Measurements from ENCODE around the gene EIF1.

EIF1 gene

GRCh38 chr17:41657936-41658335 lies 30.7 kb upstream of the EIF1 start:
- H3K4me3 ChIP-seq (ENCODE audit: low read depth, low read length), result no peak overlapping the region
- no peak for DNase-seq (ENCODE audit: low read depth)
- no peak for TF ChIP-seq CTCF (IDR thresholded peaks at IDR 0.05; ENCODE audit: control insufficient read depth, extremely low read depth, insufficient read depth)

DNA sequence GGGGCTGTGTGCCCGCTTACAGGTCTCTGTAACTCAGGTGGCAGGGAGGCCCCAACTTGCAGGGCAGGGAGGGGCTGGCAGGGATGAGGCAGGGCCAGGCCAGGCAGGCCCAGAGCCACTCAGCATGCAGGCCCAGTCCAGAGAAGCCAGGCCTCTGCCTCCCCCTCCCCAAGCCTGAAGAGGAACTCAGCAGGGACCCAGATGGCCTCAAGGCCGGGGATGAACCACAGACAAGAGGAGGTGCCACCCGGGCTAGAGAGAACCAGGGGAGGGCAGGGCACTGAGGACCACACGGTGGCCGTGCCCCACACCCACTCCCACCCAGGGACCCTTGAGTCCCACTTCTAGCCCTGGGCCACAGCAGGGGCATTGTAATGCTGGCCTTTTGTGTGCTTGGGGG lies 29.8 kb upstream of the EIF1 start:
- no peak overlapping the region for H3K4me3 ChIP-seq (ENCODE audit: low read depth, low read length)
- DNase-seq (ENCODE audit: low read depth), result no peak
- no peak for TF ChIP-seq CTCF (IDR thresholded peaks at IDR 0.05; ENCODE audit: control insufficient read depth, extremely low read depth, insufficient read depth)

GRCh38 chr17:41659427-41660212 lies 29.1 kb upstream of the EIF1 start:
- no peak overlapping the region for H3K4me3 ChIP-seq (ENCODE audit: low read depth, low read length)
- DNase-seq (ENCODE audit: low read depth), result no peak
- TF ChIP-seq CTCF (IDR thresholded peaks at IDR 0.05; ENCODE audit: control insufficient read depth, extremely low read depth, insufficient read depth), result no peak

GRCh38 chr17:41660221-41660711 lies 28.4 kb upstream of the EIF1 start:
- DNase-seq (ENCODE audit: low read depth), result no peak
- H3K4me3 ChIP-seq (ENCODE audit: low read depth, low read length), result no peak overlapping the region
- no peak for TF ChIP-seq CTCF (IDR thresholded peaks at IDR 0.05; ENCODE audit: control insufficient read depth, extremely low read depth, insufficient read depth)

DNA sequence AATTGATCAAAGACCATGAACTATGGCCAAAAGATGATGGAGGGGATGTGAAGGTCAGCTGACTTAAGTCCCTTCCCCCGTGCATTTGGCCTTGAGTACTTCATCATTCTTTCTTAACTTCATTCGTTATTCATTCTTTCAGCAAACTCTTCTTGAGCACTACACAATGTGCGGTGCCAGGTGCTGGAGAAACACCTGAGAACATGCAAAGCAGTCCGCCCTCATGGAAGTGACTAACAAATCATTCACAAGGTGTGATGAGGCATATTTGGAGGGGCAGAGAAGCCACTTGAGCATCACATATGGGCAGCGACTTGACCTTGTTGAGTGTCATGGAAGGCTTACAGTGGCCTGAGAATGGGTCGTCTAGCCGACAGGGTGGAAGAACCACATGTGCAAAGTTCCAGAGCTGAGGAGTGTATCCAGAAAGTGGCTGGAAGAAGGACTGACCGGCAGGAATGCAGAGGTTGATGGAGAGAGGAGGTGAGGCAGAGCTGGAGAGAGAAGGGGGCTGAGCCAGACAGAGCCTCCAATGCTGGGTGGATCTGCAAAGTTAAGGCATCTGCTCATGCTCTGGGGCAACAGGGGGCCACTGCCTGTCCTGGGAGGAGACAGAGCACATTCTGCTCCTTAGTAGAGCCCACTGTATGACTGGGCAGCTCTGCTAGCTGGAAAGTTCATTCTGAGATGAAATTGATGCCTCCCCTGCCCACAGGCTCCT lies 25.1 kb upstream of the EIF1 start:
- TF ChIP-seq CTCF (IDR thresholded peaks at IDR 0.05; ENCODE audit: control insufficient read depth, extremely low read depth, insufficient read depth), result no peak
- DNase-seq (ENCODE audit: low read depth), result no peak
- H3K4me3 ChIP-seq (ENCODE audit: low read depth, low read length), result no peak overlapping the region

- no peak for TF ChIP-seq CTCF (IDR thresholded peaks at IDR 0.05; ENCODE audit: control insufficient read depth, extremely low read depth, insufficient read depth)
- no peak overlapping the region for H3K4me3 ChIP-seq (ENCODE audit: low read depth, low read length)
- no peak for DNase-seq (ENCODE audit: low read depth)
Observed at GRCh38 chr17:41664172-41664457, 24.6 kb upstream of the EIF1 start.

Data from LNCaP clone FGC (cell line).